HepG2 (cell line): ENCODE data around the gene ZNF674. TPM values are rescaled to one million over a fixed set of nuclear protein-coding genes. Genes with fewer than 3 reads are reported as not detected.

Source experiments
- ELF1 ChIP-seq: sonication (generic); formaldehyde crosslinking; IDR thresholded peaks from 2 replicates; pipeline ENCODE4 v1.4.0; 2020; ENCODE audit warnings: missing genetic modification reagents
- ELF3 ChIP-seq: IDR thresholded peaks from 2 replicates; pipeline ENCODE4 v1.6.1; 2016; ENCODE audit warnings: missing genetic modification reagents, missing compliant biosample characterization
- FOSL1 ChIP-seq: sonication (generic); formaldehyde crosslinking; IDR thresholded peaks from 2 replicates; pipeline ENCODE4 v1.9.0; 2021; ENCODE audit warnings: missing genetic modification reagents, borderline replicate concordance
- IRF2 ChIP-seq: IDR thresholded peaks from 2 replicates; pipeline ENCODE4 v1.6.1; 2018; ENCODE audit warnings: missing genetic modification reagents, missing compliant biosample characterization
- LCORL ChIP-seq, 2 experiments: fragments of 450-650 bp in 1 of 2; sonication (generic) in 1 of 2; formaldehyde crosslinking in 1 of 2; IDR thresholded peaks; 2 replicates each; pipeline versions ENCODE4 v1.5.0 to v1.6.1; 2017 to 2020; ENCODE audit warnings: antibody characterized with exemption in 1 of 2, missing genetic modification reagents in 1 of 2
- MIER3 ChIP-seq: IDR thresholded peaks from 2 replicates; pipeline ENCODE4 v1.6.1; 2016; ENCODE audit warnings: missing compliant biosample characterization, borderline replicate concordance
- MXD4 ChIP-seq: IDR thresholded peaks from 2 replicates; pipeline ENCODE4 v1.6.1; 2016; ENCODE audit warnings: mild to moderate bottlenecking, missing biosample characterization, missing genetic modification reagents
- NKX3-1 ChIP-seq: sonication (generic); formaldehyde crosslinking; IDR thresholded peaks from 2 replicates; pipeline ENCODE4 v1.5.0; 2020; ENCODE audit warnings: missing genetic modification reagents
- POLR2AphosphoS5 ChIP-seq: IDR thresholded peaks from 2 replicates; pipeline ENCODE4 v1.6.1; 2012; ENCODE audit warnings: low read depth, low read length
- PTBP1 ChIP-seq: fragments of 200-400 bp; formaldehyde crosslinking; IDR thresholded peaks from 2 replicates; pipeline ENCODE4 v1.6.1; 2018; ENCODE audit warnings: low read length, low read depth; ENCODE audit not compliant: poor library complexity, severe bottlenecking
- RBFOX2 ChIP-seq: fragments of 200-400 bp; formaldehyde crosslinking; IDR thresholded peaks from 2 replicates; pipeline ENCODE4 v1.6.1; 2017; ENCODE audit warnings: low read depth, mild to moderate bottlenecking, low read length
- SOX6 ChIP-seq, 2 experiments: fragments of 450-650 bp in 1 of 2; sonication (generic) in 1 of 2; formaldehyde crosslinking in 1 of 2; IDR thresholded peaks; 2 replicates each; pipeline versions ENCODE4 v1.4.0 to v1.6.1; 2017 to 2020; ENCODE audit warnings: antibody characterized with exemption in 1 of 2, mild to moderate bottlenecking in 1 of 2, missing genetic modification reagents in 1 of 2
- SPEN ChIP-seq: sonication (generic); formaldehyde crosslinking; IDR thresholded peaks from 2 replicates; pipeline ENCODE4 v1.5.1; 2020; ENCODE audit warnings: low read depth, mild to moderate bottlenecking, missing genetic modification reagents
- STAG1 ChIP-seq: sonication (generic); formaldehyde crosslinking; IDR thresholded peaks from 2 replicates; pipeline ENCODE4 v1.4.0; 2020; ENCODE audit warnings: missing genetic modification reagents
- STAT6 ChIP-seq: sonication (generic); formaldehyde crosslinking; IDR thresholded peaks from 2 replicates; pipeline ENCODE4 v1.4.0; 2020; ENCODE audit warnings: missing genetic modification reagents, mild to moderate bottlenecking, borderline replicate concordance
- THAP11 ChIP-seq: IDR thresholded peaks from 2 replicates; pipeline ENCODE4 v1.6.1; 2016; ENCODE audit warnings: missing biosample characterization, missing genetic modification reagents
- TIGD3 ChIP-seq: sonication (generic); formaldehyde crosslinking; IDR thresholded peaks from 2 replicates; pipeline ENCODE4 v1.5.1; 2020; ENCODE audit warnings: mild to moderate bottlenecking, missing genetic modification reagents, borderline replicate concordance
- XRCC5 ChIP-seq: fragments of 200-400 bp; formaldehyde crosslinking; optimal IDR thresholded peaks from 2 replicates; pipeline ENCODE3; 2017; ENCODE audit warnings: mild to moderate bottlenecking, low read length
- YY1 ChIP-seq: IDR thresholded peaks from 2 replicates; pipeline ENCODE4 v1.6.1; 2011; ENCODE audit warnings: low read length, low read depth, moderate library complexity, mild to moderate bottlenecking; ENCODE audit not compliant: insufficient read depth, insufficient replicate concordance
- ZBTB26 ChIP-seq: IDR thresholded peaks from 2 replicates; pipeline ENCODE4 v1.6.1; 2016; ENCODE audit warnings: missing compliant biosample characterization, missing genetic modification reagents, borderline replicate concordance
- ZBTB7B ChIP-seq: sonication (generic); formaldehyde crosslinking; IDR thresholded peaks from 2 replicates; pipeline ENCODE4 v1.4.0; 2020; ENCODE audit warnings: missing genetic modification reagents
- ZNF234 ChIP-seq: sonication (generic); formaldehyde crosslinking; conservative IDR thresholded peaks from 2 replicates; pipeline ENCODE4 v1.5.1; 2020; ENCODE audit warnings: mild to moderate bottlenecking, missing genetic modification reagents
- ZNF563 ChIP-seq: sonication (generic); formaldehyde crosslinking; IDR thresholded peaks from 2 replicates; pipeline ENCODE4 v1.8.0; 2022; ENCODE audit warnings: mild to moderate bottlenecking, moderate library complexity, missing genetic modification reagents
- ZNF589 ChIP-seq: sonication (generic); formaldehyde crosslinking; conservative IDR thresholded peaks from 2 replicates; pipeline ENCODE4 v1.8.0; 2022; ENCODE audit warnings: mild to moderate bottlenecking, moderate library complexity, missing genetic modification reagents
- polyA plus RNA-seq, 8 experiments: library from polyadenylated mRNA; depleted of rRNA in 3 of 8; stranded (reverse) in 7 of 8; unstranded in 1 of 8; fragments of >200 nt; fragmentation: Illumina TruSeq in 4 of 8; extraction: Trizol in 4 of 8; gene quantifications; 2 replicates each; pipeline versions ENCODE4 v1.2.1 to v1.2.3, GENCODE V29; 2011 to 2016; ENCODE audit warnings: low read depth in 4 of 8, missing spikeins in 1 of 8, mixed read lengths in 1 of 8; ENCODE audit not compliant: insufficient read depth in 1 of 8
- total RNA-seq, 5 experiments: library from RNA; depleted of rRNA; stranded (reverse); fragments of >200 nt; fragmentation: Illumina TruSeq; extraction: Trizol; gene quantifications; 2 replicates each; pipeline ENCODE4 v1.2.3, GENCODE V29; 2016; ENCODE audit warnings: low read depth in 1 of 5

The ZNF674 gene
- total and polyA plus RNA-seq, 2 of the 13 experiments (the other 11 are each of a cell fraction or from before 2014, with no cell fraction given), result 2.9 to 3.5 TPM

- peak; percentile 52; the same call in 1 of the 2 replicates for TF ChIP-seq ZNF589
- no peak for TF ChIP-seq ZBTB26
- peak; percentile 83 for TF ChIP-seq POLR2AphosphoS5
- peak; percentile 15 for TF ChIP-seq YY1
- no peak for TF ChIP-seq FOSL1 (CRISPR knock-in tag)
- TF ChIP-seq SPEN (CRISPR knock-in tag), result peak; percentile 79
- peak; percentile 77 for TF ChIP-seq RBFOX2
- TF ChIP-seq ZNF234 (CRISPR knock-in tag), result no peak
- TF ChIP-seq STAT6, result 0 out of 2 replicates have a peak, but pooled peaks have one; percentile 50
- TF ChIP-seq ELF1, result peak; percentile 79
- peak; percentile 67 for TF ChIP-seq ELF3 (CRISPR knock-in tag)
- TF ChIP-seq PTBP1, result peak; percentile 51
- 0 out of 2 replicates have a peak, but pooled peaks have one; percentile 61 for TF ChIP-seq TIGD3
- TF ChIP-seq THAP11 (CRISPR knock-in tag), result peak; percentile 73
- TF ChIP-seq NKX3-1, result 0 out of 2 replicates have a peak, but pooled peaks have one; percentile 10
- TF ChIP-seq LCORL (IDR thresholded peaks at IDR 0.05), result no peak
- peak; percentile 74 for TF ChIP-seq LCORL (CRISPR knock-in tag; IDR thresholded peaks at IDR 0.05)
- peak; percentile 64 for TF ChIP-seq XRCC5
- TF ChIP-seq MXD4 (CRISPR knock-in tag), result peak; percentile 37; the same call in 1 of the 2 replicates
- TF ChIP-seq IRF2, result 0 out of 2 replicates have a peak, but pooled peaks have one; percentile 36
- TF ChIP-seq SOX6 (IDR thresholded peaks at IDR 0.05), result no peak
- TF ChIP-seq SOX6 (CRISPR knock-in tag; IDR thresholded peaks at IDR 0.05), result peak; percentile 53
- 0 out of 2 replicates have a peak, but pooled peaks have one; percentile 21 for TF ChIP-seq ZBTB7B (CRISPR knock-in tag)
- peak; percentile 58; the same call in 1 of the 2 replicates for TF ChIP-seq MIER3 (CRISPR knock-in tag)
- peak; percentile 39 for TF ChIP-seq STAG1
- TF ChIP-seq ZNF563, result no peak; the same call in 1 of the 2 replicates
These were observed at the start of gene ZNF674 (continued) for GRCh38 chrX:46545111-46546005.
